Ovary (tissue), 3 donors: ENCODE results near the gene DNAH11.

Experiments
- CTCF ChIP-seq, 3 donors: fragments of 450-650 bp in 2 of 3; fragments of 200-600 bp in 1 of 3; IDR thresholded peaks; one replicate each; pipeline versions ENCODE4 v1.5.1 to v1.8.0; 2016 to 2022; ENCODE audit warnings: antibody characterized with exemption in 3 of 3, mild to moderate bottlenecking in 1 of 3
- EP300 ChIP-seq: sonication (generic); formaldehyde crosslinking; IDR thresholded peaks from one replicate; pipeline ENCODE4 v1.6.1; 2017; ENCODE audit warnings: antibody characterized with exemption
- POLR2A ChIP-seq: fragments of 450-650 bp; IDR thresholded peaks from one replicate; pipeline ENCODE4 v1.6.1; 2017; ENCODE audit warnings: antibody characterized with exemption, mild to moderate bottlenecking, moderate library complexity
- donor health status: DM: no; HTN: no; CAD: no.

GRCh38 chr7:21757537-21758282 is 214.9 kb downstream of the DNAH11 start:
- TF ChIP-seq CTCF (IDR thresholded peaks at IDR 0.05): no peak
- no peak for TF ChIP-seq POLR2A
- no peak for TF ChIP-seq EP300
